ENCODE data around the gene ZNF580. TPM values are rescaled to one million over a fixed set of nuclear protein-coding genes. Genes with fewer than 3 reads are reported as not detected.

ZNF580 gene
- total and polyA plus RNA-seq, 2 of the 8 experiments (the other 6 are each of a cell fraction or from before 2014, with no cell fraction given), result 12.0 to 24.6 TPM

GRCh38 chr19:55644842-55645511 lies 4.2 kb downstream of the ZNF580 start:
- H2AK5ac ChIP-seq (ENCODE audit: low read depth, low read length), result no peak overlapping the region
- peak overlapping the region in 1 of 4 experiments; percentile 79; a peak in 3 of 7 replicates for H3K9ac ChIP-seq (replicated peaks in 1 of 4; ENCODE audit: extremely low read depth in 1 of 4, low read depth in 3 of 4, low read length in 3 of 4)
- peak overlapping the region; percentile 90 to 99 for H3K4me2 ChIP-seq (ENCODE audit: insufficient read depth in 1 of 2, low read depth in 2 of 2, low read length in 2 of 2)
- H3K23me2 ChIP-seq (ENCODE audit: low read depth, low read length), result peaks cover 36% of the 10 kb centered on the region
- WGBS, 2 experiments (ENCODE audit: extremely low coverage in 1 of 2, insufficient coverage in 1 of 2, insufficient read length in 1 of 2, insufficient replicate concordance in 2 of 2, low coverage in 1 of 2, low lambda C conversion rate in 2 of 2, missing lambda C conversion rate in 1 of 2), result 96% methylated on average over 28 of the region's 28 CpGs; no CpG with 5 or more reads in 1 of the 2 experiments
- no peaks in the 10 kb centered on the region for H3K27me3 ChIP-seq (replicated peaks in 1 of 4; ENCODE audit: control insufficient read depth in 3 of 4, extremely low read depth in 1 of 4, insufficient read depth in 3 of 4, low read length in 3 of 4)
- H3K14ac ChIP-seq (ENCODE audit: insufficient read length), result no peak overlapping the region
- no peak overlapping the region for H2BK20ac ChIP-seq (ENCODE audit: low read length)
- CTCF ChIA-PET (ENCODE audit: partially characterized antibody), result interaction anchor here (4.0 to 6.9 kb wide), 3 partner anchors 8 to 13 kb away, joined by 18 to 56 read pairs (median 30); no protein-coding TSS in a partner anchor
- peaks cover 11% of the 10 kb centered on the region for H3K79me1 ChIP-seq (ENCODE audit: low read depth, low read length)
- H3K56ac ChIP-seq (replicated peaks; ENCODE audit: insufficient read length, low read depth, low read length), result no peak overlapping the region
- no peak overlapping the region for H2BK12ac ChIP-seq (ENCODE audit: low read depth, low read length)
- peaks cover 4 to 21% of the 10 kb centered on the region in 2 experiments; a peak in 3 of 4 replicates for H3K79me2 ChIP-seq (ENCODE audit: control insufficient read depth in 1 of 2, insufficient read depth in 2 of 2, low read length in 2 of 2)
- no peak overlapping the region for H4K91ac ChIP-seq (replicated peaks; ENCODE audit: insufficient read length, low read length)
- no peak overlapping the region for H3K18ac ChIP-seq (ENCODE audit: extremely low read depth, low read length)
- no peak overlapping the region for H4K5ac ChIP-seq (ENCODE audit: insufficient read length, low read depth, low read length)
- POLR2A ChIA-PET (ENCODE audit: partially characterized antibody), result interaction anchor here (0.6 to 9.2 kb wide), 7 partner anchors 8 to 1196 kb away, joined by 3 to 96 read pairs (median 3); partner anchors contain the start of genes LENG8 and ZNF784
- FAIRE-seq (no peak), DNase-seq (ENCODE audit: low read depth in 1 of 2, low spot score in 2 of 2) (no peak)
- H2BK15ac ChIP-seq (ENCODE audit: low read length), result no peak overlapping the region
- no peak overlapping the region for H2BK5ac ChIP-seq (ENCODE audit: low read depth, low read length)
- no peaks in the 10 kb centered on the region; a peak in 1 of 4 replicates for H3K9me3 ChIP-seq (ENCODE audit: insufficient read depth in 2 of 2, low read depth in 1 of 2, low read length in 1 of 2)
- H3K4me3 ChIP-seq (ENCODE audit: extremely low read depth in 1 of 4, insufficient read depth in 2 of 4, low read depth in 3 of 4, low read length in 4 of 4), result peak overlapping the region in 3 of 4 experiments; percentile 85 to 98 (median 91); a peak in 4 of 8 replicates
- peaks cover 0 to 21% (median 12%) of the 10 kb centered on the region in 4 experiments; a peak in 6 of 7 replicates for H3K4me1 ChIP-seq (replicated peaks in 1 of 4; ENCODE audit: control insufficient read depth in 3 of 4, insufficient read depth in 4 of 4, low read length in 3 of 4)
- no peak overlapping the region for H2BK120ac ChIP-seq (replicated peaks; ENCODE audit: low read depth, low read length)
- no peak overlapping the region for H2AFZ ChIP-seq (ENCODE audit: low read length)
- H4K8ac ChIP-seq (ENCODE audit: extremely low read depth, insufficient read depth, low read length), result peak overlapping the region; percentile 59; the same call in 1 of the 2 replicates
- no peak overlapping the region for H3K23ac ChIP-seq (ENCODE audit: insufficient read length)
- H3K27ac ChIP-seq (ENCODE audit: low read depth, low read length), result no peak overlapping the region
- peaks cover 0 to 4% of the 10 kb centered on the region in 2 experiments for H4K20me1 ChIP-seq (replicated peaks in 1 of 2; ENCODE audit: control insufficient read depth in 1 of 2, insufficient read depth in 2 of 2, low read length in 2 of 2)
- H3K4ac ChIP-seq (replicated peaks; ENCODE audit: insufficient read length, low read depth, low read length), result no peak overlapping the region
- peaks cover 7 to 13% (median 10%) of the 10 kb centered on the region in 4 experiments for H3K36me3 ChIP-seq (ENCODE audit: control insufficient read depth in 2 of 4, insufficient read depth in 4 of 4, low read length in 3 of 4)
- TF ChIP-seq TBP (IDR thresholded peaks at IDR 0.05; ENCODE audit: low read depth, low read length) (no peak), CEBPB (IDR thresholded peaks at IDR 0.05; ENCODE audit: low read depth, low read length) (no peak), CTCF (IDR thresholded peaks at IDR 0.05; ENCODE audit: control extremely low read depth in 1 of 3, insufficient read depth in 1 of 3, low read depth in 1 of 3, low read length in 3 of 3) (no peak), KDM5A (IDR thresholded peaks at IDR 0.05; ENCODE audit: low read length) (no peak), TCF12 (IDR thresholded peaks at IDR 0.05; ENCODE audit: low read depth, low read length) (no peak), SIRT6 (IDR thresholded peaks at IDR 0.05; ENCODE audit: low read length) (no peak), CTBP2 (IDR thresholded peaks at IDR 0.05; ENCODE audit: borderline replicate concordance, insufficient read depth, insufficient read length, low read length) (no peak), FOSL1 (IDR thresholded peaks at IDR 0.05; ENCODE audit: insufficient read depth, low read depth, low read length) (no peak), JUND (IDR thresholded peaks at IDR 0.05; ENCODE audit: low read length) (no peak), CHD2 (IDR thresholded peaks at IDR 0.05; ENCODE audit: low read length) (no peak)

All from H1 (cell line).